ENCODE measurements around the gene PPIA. TPM values are rescaled to one million over a fixed set of nuclear protein-coding genes. Genes with fewer than 3 reads are reported as not detected.

The PPIA gene
- total RNA-seq, 1 donor: 2,422 TPM

GRCh38 chr7:44764081-44764480 lies 32.4 kb upstream of the PPIA start:
- DNase-seq (ENCODE audit: low read depth): no peak
- TF ChIP-seq CTCF (IDR thresholded peaks at IDR 0.05; ENCODE audit: insufficient read depth, low read depth, low read length): no peak
- H3K4me3 ChIP-seq (ENCODE audit: low read depth, low read length): no peak overlapping the region

DNA sequence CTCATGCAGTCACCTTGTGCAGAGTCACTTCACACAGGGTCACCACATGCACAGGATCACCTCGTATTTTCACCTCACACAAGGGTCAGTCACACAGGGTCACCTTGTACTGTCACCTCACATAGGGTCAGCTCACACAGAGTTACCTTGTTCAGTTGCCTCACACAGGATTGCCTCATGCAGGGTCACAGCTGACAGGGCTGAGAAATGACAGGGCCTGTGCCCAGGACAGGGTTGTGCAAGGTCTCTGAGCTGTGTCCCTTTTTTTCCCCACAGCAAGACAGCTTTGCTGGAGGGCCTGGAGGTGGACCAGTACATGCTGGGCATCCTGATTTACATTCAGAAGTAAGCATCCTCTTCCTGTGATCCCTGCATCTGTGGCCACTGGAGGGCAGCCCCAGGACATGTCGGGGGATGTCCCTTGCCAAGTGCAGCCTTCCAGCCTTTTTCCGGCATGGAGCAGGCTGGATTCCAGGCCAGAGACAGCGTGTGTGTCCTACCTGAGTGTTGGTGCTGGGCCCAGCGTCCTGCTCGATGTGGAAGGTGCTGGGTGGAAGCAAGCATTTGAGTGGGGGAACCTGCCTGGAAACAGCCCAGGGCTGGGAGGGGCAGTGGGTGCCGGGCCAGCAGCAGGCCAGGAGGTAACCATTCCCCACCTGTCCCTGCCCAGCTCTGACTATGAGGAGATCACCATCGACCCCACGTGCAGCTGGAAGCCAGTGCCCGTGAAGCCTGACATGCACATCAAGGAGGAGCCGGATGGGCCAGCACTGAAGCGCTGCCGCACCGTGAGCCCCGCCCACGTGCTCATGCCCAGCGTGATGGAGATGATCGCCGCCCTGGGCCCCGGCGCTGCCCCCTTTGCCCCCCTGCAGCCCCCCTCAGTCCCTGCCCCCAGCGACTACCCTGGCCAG lies 31.6 kb upstream of the PPIA start:
- DNase-seq (ENCODE audit: low read depth): no peak
- no peak overlapping the region for H3K4me3 ChIP-seq (ENCODE audit: low read depth, low read length)
- no peak for TF ChIP-seq CTCF (IDR thresholded peaks at IDR 0.05; ENCODE audit: insufficient read depth, low read depth, low read length)

GRCh38 chr7:44765579-44766415 lies 30.7 kb upstream of the PPIA start:
- DNase-seq (ENCODE audit: low read depth): no peak
- TF ChIP-seq CTCF (IDR thresholded peaks at IDR 0.05; ENCODE audit: insufficient read depth, low read depth, low read length): no peak
- H3K4me3 ChIP-seq (ENCODE audit: low read depth, low read length): no peak overlapping the region

- no peak for DNase-seq (ENCODE audit: low read depth)
- no peak for TF ChIP-seq CTCF (IDR thresholded peaks at IDR 0.05; ENCODE audit: insufficient read depth, low read depth, low read length)
Measured at GRCh38 chr7:44766416-44766801, 30.1 kb upstream of the PPIA start.

DNA sequence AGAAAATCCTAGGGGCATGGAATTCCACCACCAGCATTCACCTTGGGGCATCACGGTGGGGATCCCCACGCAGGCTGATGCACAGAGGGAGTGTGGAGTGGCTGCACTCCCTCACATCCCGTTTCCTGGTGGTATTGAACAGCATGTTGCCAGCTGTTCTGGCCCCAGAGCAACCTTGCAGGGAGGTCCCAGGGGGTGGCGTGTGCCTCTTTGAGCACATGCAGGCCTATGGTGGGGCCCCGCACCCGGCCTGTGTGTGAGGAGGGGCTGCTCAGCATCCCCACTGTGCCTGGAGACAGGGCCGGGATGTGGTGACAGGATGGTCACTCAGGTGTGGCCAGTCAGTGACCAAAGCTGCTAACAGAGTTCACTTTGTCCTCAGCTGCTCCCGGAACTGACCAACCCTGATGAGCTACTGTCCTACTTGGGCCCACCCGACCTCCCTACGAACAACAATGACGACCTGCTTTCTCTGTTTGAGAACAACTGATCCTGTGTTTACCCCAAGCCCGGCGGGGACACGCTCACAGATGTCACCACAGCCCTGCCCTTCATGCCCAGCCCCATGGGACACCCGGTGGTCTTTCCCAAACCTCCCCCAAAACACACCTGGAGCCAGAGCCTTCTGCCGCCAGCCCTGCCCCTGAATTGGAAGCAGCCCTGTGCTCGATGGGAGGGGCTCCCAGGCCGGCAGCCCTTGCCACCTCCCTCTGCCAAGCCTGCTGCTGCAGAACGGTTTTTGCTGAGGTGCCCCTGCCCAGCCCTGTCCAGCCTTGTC lies 29.2 kb upstream of the PPIA start:
- no peak for DNase-seq (ENCODE audit: low read depth)
- H3K4me3 ChIP-seq (ENCODE audit: low read depth, low read length): no peak overlapping the region
- no peak for TF ChIP-seq CTCF (IDR thresholded peaks at IDR 0.05; ENCODE audit: insufficient read depth, low read depth, low read length)

More at GRCh38 chr7:44766416-44766801, 30.1 kb upstream of the PPIA start:
- no peak overlapping the region for H3K4me3 ChIP-seq (ENCODE audit: low read depth, low read length)

DNA sequence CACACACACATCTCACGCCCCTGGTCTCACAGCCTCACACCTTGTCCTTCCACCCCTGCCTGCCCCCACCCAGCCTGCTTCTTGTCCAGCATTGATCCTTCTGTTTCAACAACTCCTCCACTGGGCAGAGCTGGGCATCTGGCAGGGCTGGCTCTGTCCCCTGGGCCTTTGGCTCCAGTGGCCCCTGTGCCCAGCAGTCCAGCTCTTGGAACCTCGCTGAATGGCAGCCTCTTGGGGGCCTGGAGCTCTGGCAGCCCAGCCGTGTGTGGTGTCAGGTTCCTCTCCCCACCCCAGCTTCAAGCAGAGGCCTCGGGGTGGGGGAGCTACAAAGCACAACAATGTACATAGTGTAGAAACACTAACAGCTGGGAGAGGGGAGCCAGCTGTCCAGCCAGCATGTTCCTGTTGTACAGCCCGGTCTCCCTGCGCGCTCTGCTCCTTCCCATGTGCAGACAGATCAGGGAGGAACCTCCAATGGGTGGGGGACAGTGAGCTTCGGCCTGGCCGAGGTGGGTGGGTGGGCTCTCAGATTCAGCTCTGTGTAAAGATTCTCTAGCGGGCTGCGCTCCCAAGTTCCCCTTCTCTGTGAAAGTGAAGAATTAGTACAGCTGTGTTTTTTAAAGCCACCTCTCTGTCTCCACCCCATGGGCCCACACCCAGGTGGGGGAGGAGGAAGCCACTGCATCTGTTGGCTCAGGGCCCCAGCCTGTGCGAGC lies 28.4 kb upstream of the PPIA start:
- TF ChIP-seq CTCF (IDR thresholded peaks at IDR 0.05; ENCODE audit: insufficient read depth, low read depth, low read length): no peak
- DNase-seq (ENCODE audit: low read depth): peak; percentile 89
- H3K4me3 ChIP-seq (ENCODE audit: low read depth, low read length): no peak overlapping the region
